GM12874 (cell line): Measurements from ENCODE around the gene PODNL1.

ENCODE experiments used
- CTCF ChIP-seq: IDR thresholded peaks from 2 replicates; pipeline ENCODE4 v1.5.1; 2011; ENCODE audit warnings: low read depth, mild to moderate bottlenecking, control low read depth, low read length, moderate library complexity; ENCODE audit not compliant: insufficient read depth

The PODNL1 gene

DNA sequence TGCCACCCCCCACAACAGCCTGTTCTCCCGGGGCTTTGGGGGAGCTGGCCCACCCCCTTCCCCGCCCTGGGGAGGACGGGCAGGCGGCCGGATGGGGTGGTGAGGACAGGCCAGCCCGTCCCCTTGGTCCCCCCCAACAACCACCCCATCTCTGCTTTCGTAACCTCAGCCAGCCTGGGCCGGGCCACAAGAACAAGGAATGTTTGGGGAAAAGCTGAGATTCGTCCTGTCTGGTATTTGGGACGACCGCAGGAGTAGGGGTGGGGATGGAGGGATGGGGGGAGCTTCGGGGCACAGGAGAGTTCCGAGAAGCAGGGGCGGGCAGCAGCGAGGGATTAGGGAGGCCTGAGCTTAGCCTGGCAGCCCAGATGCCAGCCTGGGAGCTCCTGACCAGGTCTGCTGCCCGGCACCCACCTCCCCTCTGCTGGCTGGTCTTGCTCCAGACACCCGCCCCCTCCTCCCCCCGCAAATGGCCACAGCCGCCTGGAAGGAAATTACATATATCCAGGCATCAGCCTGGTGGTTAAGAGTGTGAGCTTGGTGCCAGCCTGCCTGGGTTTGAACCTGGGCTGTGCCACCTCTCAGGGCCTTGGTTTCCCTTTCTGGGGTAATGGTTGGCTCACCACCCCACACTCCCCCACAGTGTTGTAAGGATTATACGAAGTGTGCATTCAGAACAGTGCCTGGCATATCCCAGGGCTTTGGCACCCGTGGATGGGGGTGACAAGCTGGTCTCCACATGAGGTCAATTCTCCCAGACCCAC, at the start of gene PODNL1:
Gene PODNL1, minus strand, starts transcription at position 117 of the 764 bp plus-strand sequence. CDS start 236 bp downstream, outside the sequence.
- TF ChIP-seq CTCF, result no peak

- TF ChIP-seq CTCF, result no peak
Measured at GRCh38 chr19:13987101-13987890, 49.1 kb upstream of the PODNL1 start.

DNA sequence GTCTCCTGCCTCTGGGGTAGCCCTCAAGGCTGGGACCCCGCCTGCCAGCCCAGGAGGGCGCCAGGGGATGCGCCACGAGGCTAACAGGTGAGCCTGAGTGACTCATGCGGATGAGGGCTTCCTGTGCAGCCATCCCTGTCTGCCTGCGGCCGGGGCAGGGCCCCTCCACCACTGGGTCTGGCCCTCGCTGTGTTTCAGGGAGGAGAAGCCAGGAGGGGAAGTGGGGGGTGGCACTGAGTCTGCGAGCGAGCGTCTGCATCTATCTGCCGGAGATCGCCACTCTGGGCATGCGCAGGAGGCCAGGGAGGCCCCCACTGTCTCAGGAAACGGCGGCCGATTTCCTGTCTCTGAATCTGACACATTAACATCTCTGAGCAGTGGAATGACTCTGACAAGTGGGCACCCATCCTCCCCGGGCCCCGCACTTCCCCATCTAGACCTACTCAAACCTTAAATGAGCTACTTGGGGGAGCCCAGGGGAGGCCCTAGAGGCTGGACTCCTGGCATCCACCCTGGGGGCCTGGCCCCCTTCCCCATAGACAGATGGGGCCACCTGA, 48.2 kb upstream of the PODNL1 start:
- no peak for TF ChIP-seq CTCF

GRCh38 chr19:13985771-13986347, 47.6 kb upstream of the PODNL1 start:
- TF ChIP-seq CTCF, result no peak

DNA sequence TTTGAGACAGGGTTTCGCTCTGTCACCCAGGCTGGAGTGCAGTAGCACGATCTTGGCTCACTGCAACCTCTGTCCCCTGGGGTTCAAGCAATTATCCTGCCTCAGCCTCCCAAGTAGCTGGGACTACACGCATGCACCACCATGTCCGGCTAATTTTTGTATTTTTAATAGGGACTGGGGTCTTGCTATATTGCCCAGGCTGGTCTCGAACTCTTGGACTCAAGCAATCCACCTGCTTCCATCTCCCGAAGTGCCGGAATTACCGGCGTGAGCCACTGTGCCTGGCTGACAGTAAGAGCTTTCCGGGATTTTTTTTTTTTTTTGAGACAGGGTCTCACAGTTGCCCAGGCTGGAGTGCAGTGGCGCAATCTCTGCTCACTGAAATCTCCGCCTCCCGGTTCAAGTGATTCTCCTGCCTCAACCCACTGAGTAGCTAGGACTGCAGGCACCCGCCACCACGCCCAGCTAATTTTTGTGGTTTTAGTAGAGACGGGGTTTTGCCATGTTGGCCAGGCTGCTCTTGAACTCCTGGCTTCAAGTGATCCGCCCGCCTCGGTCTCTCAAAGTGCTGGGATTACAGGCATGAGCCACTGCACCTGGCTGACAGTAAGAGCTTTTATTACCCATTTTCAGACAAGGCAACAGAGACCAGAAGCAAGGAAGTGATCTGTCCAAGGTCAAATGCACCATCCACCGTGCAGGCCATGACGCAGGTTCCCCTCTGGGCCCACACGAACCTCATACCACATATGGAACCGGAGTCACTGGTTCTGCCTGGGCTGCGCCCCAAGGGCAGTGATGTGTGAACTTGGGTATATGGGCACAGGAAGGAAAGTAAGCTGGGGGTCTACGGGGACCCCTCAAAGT, 46.9 kb upstream of the PODNL1 start:
- TF ChIP-seq CTCF, result no peak

GRCh38 chr19:13984186-13984585, 46.0 kb upstream of the PODNL1 start:
- TF ChIP-seq CTCF, result no peak
